ENCODE data around the gene SMIM11.
"Not testable (repeated sequence)": the region's sequence is repeated elsewhere in the genome, so short reads cannot be mapped to it uniquely, and the experiment has no call there.

Gene SMIM11

GRCh38 chr21:34417448-34418077 is 42.3 kb downstream of the SMIM11 start:
- not testable (repeated sequence) for DNase-seq (ENCODE audit: low read depth in 2 of 2)

GRCh38 chr21:34423805-34424204 is 48.5 kb downstream of the SMIM11 start, which contains the start of gene SMIM34:
Gene SMIM34, minus strand, starts transcription at chr21:34423951. Its CDS starts 112 bp downstream, at chr21:34423839.
- not testable (repeated sequence) for DNase-seq (ENCODE audit: low read depth in 2 of 2)

- DNase-seq (ENCODE audit: low read depth in 2 of 2), result not testable (repeated sequence)
These were observed 52.0 kb downstream of the SMIM11 start for GRCh38 chr21:34427339-34427738.

GRCh38 chr21:34428441-34428840 is 53.1 kb downstream of the SMIM11 start:
- DNase-seq (ENCODE audit: low read depth in 2 of 2), result not testable (repeated sequence)

GRCh38 chr21:34429710-34430109 is 54.4 kb downstream of the SMIM11 start:
- not testable (repeated sequence) for DNase-seq (ENCODE audit: low read depth in 2 of 2)

All from stimulated activated CD4-positive, alpha-beta T cell treated with anti-CD3 and anti-CD28 coated beads, Interleukin-15, amount 100 ng/mL, for 48 hours (primary cell).